Kidney (tissue), 14 donors: ENCODE data around the gene THADA. TPM values are rescaled to one million over a fixed set of nuclear protein-coding genes. Genes with fewer than 3 reads are reported as not detected.

Experiments
- DNase-seq, 5 donors: peaks; one replicate each; pipeline ENCODE4 v3.0.0-alpha.2; 2013 to 2020
- FAIRE-seq: peaks from 2 replicates; lab custom pipeline; 2012; peaks lifted over from hg19 to GRCh38; lab: Jason Lieb, UNC
- H3K27ac ChIP-seq, 2 donors: one replicate each; pipeline ENCODE4 v1.7.0; 2013; ENCODE audit warnings: low read depth in 2 of 2, low read length in 2 of 2, inconsistent platforms in 1 of 2
- H3K27me3 ChIP-seq: one replicate; pipeline ENCODE4 v1.7.1; 2013; ENCODE audit warnings: low read length, inconsistent platforms; ENCODE audit not compliant: control insufficient read depth, insufficient read depth
- H3K36me3 ChIP-seq, 3 donors: one replicate each; pipeline versions ENCODE4 v1.7.0 to v1.7.1; 2013; ENCODE audit warnings: low read length in 3 of 3, control low read depth in 1 of 3, inconsistent platforms in 1 of 3; ENCODE audit not compliant: insufficient read depth in 3 of 3, control insufficient read depth in 2 of 3
- H3K4me1 ChIP-seq, 3 donors: one replicate each; pipeline versions ENCODE4 v1.7.0 to v1.7.1; 2013; ENCODE audit warnings: low read length in 3 of 3, inconsistent platforms in 1 of 3, low read depth in 1 of 3; ENCODE audit not compliant: control insufficient read depth in 2 of 3, insufficient read depth in 2 of 3
- H3K4me3 ChIP-seq, 3 donors: one replicate each; pipeline versions ENCODE4 v1.7.0 to v1.8.1; 2013; ENCODE audit warnings: low read length in 3 of 3, control low read depth in 1 of 3, inconsistent platforms in 1 of 3
- H3K9ac ChIP-seq, 3 donors: one replicate each; pipeline versions ENCODE4 v1.7.0 to v1.7.1; 2013; ENCODE audit warnings: low read length in 3 of 3, control low read depth in 1 of 3, inconsistent platforms in 1 of 3
- H3K9me3 ChIP-seq, 3 donors: one replicate each; pipeline versions ENCODE4 v1.7.0 to v1.7.1; 2013; ENCODE audit warnings: low read length in 3 of 3, control low read depth in 1 of 3, inconsistent platforms in 1 of 3; ENCODE audit not compliant: control insufficient read depth in 2 of 3, insufficient read depth in 1 of 3
- intact Hi-C: fragments of 100-400 bp; cut with DNase I; formaldehyde crosslinking; loops from one replicate; pipeline ENCODE4 v1.11.1; 2022
- polyA plus RNA-seq: library from polyadenylated mRNA; stranded (reverse); fragments of 350-450 nt; fragmentation: Illumina TruSeq; extraction: RNeasy Lipid Tissue Mini Kit (QIAGEN cat#74804); gene quantifications from one replicate; pipeline ENCODE4 v1.2.3, GENCODE V29; 2014; ENCODE audit warnings: low read depth, low replicate concordance; ENCODE audit not compliant: insufficient read depth
- total RNA-seq: library from RNA; stranded (reverse); fragmentation: NEBNext Ultra II Directional; extraction: Animal tissue kit (Norgen Biotek cat#: 25700); gene quantifications from one replicate; pipeline ENCODE4 v1.2.1, GENCODE V29; 2021
- TF ChIP-seq, protein P1 (sequence below): IDR thresholded peaks from 3 replicates; pipeline ENCODE4 v1.5.1; 2012; ENCODE audit warnings: mild to moderate bottlenecking, moderate library complexity, borderline replicate concordance; ENCODE audit not compliant: insufficient read depth; ENCODE audit errors: extremely low read depth
- donor health status: control.
- donor health status: control.
- donor health status: control.
- donor health status: control.
- donor health status: control.
- donor health status: DM: yes; HTN: yes; CAD: no.
- donor health status: Normal renal cell carcinoma (clear cell type).

Gene THADA
- total and polyA plus RNA-seq, 2 donors from 2014 or later, result 21.4 to 45.1 TPM

DNA sequence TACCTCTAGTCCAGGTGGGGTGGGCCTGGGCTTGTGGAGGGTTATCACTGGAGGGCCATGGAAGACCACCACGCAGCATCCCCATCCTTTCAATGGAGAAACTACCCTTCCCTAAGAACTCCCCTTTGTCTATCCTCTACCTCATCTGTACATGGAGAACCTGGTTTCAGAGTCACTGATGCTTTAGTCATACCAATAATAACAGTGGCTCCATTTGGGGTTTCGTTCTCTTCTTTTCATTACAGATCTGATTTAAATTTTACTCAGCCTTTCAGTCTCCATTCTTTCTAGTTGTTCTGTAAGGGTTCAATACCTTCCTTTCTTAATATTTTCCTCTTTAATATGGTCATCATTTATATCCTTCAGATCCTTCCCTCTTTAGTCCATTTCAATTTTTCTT, 314.8 kb downstream of the THADA start:
- DNase-seq, result no peak

DNA sequence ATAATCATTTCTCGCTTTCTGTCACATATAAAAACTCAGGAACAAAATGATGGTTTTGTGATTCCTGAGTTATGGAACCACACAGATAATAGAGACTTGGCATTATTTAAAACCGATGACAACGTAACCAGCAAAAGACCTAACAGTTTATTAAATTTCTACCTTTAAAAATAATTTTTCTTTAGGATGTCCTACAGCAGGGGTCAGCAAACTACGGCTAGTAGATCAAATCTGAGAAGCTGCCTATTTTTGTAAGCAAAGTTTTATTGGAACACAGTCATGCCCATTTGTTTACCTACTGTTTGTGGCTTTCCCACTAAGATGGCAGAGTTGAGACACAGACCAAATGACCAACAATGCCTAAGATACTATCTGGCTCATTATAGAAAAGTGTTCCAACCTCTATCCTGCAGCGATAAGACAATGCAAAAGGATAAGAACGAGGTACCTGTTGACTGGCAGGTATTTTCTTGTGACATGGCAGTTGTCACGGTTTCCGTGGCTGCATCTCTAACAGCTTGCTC, 316.5 kb downstream of the THADA start:
- TF ChIP-seq, protein P1, sequence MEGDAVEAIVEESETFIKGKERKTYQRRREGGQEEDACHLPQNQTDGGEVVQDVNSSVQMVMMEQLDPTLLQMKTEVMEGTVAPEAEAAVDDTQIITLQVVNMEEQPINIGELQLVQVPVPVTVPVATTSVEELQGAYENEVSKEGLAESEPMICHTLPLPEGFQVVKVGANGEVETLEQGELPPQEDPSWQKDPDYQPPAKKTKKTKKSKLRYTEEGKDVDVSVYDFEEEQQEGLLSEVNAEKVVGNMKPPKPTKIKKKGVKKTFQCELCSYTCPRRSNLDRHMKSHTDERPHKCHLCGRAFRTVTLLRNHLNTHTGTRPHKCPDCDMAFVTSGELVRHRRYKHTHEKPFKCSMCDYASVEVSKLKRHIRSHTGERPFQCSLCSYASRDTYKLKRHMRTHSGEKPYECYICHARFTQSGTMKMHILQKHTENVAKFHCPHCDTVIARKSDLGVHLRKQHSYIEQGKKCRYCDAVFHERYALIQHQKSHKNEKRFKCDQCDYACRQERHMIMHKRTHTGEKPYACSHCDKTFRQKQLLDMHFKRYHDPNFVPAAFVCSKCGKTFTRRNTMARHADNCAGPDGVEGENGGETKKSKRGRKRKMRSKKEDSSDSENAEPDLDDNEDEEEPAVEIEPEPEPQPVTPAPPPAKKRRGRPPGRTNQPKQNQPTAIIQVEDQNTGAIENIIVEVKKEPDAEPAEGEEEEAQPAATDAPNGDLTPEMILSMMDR, result no peak
- Histone ChIP-seq H3K27ac (peak overlapping the region in 1 of 2 donors; percentile 40), H3K27me3 (no peaks in the 10 kb centered on the region), H3K9ac (no peak overlapping the region), H3K9me3 (no peaks in the 10 kb centered on the region), H3K4me1 (peaks cover 0 to 32% (median 18%) of the 10 kb centered on the region in 3 donors), H3K36me3 (peaks cover 0 to 11% (median 3%) of the 10 kb centered on the region in 3 donors), H3K4me3 (no peak overlapping the region)
- intact Hi-C loops, result no loop called here
- FAIRE-seq, result no peak
- no peak for DNase-seq

More for the DNA sequence above, 314.8 kb downstream of the THADA start:
- no peak overlapping the region for H3K4me3 ChIP-seq
- intact Hi-C loops, result no loop called here
- no peaks in the 10 kb centered on the region for H3K27me3 ChIP-seq
- no peak overlapping the region for H3K9ac ChIP-seq
- no peak overlapping the region for H3K27ac ChIP-seq
- H3K9me3 ChIP-seq, result no peaks in the 10 kb centered on the region
- FAIRE-seq, result no peak
- peaks cover 0 to 22% (median 13%) of the 10 kb centered on the region in 3 donors for H3K4me1 ChIP-seq
- TF ChIP-seq, protein P1, result no peak
- peaks cover 3 to 20% (median 4%) of the 10 kb centered on the region in 3 donors for H3K36me3 ChIP-seq

DNA sequence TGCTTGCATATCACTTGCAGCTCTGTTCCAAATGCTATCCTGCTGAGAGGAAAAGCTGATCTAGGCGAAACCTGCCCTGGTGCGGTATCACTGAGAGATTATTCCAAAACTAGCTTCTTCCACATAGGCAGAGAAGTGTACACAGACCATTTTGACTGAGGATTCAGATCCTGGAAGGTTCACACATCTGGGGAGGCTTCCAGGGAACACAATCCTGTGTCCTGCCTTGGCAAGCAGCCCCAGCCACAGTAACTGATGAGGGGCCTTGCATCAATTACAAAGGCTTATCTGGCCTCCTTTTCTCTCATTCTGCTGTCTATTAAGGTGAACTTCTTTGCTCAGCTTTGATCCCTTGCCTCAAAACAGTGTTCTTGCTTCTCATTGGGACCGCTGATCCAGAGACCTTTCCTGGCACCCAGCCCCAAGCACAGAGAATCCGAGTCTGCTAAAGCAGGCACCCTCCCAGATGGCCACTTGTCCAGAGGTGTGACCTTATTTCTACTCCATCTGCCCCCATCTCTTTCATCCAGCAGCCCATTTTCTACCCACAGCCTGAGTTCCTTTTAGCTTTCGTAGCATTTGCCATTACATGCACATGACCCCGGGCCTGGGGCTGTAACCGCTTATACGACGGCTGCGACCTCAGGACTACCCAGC, 317.1 kb downstream of the THADA start:
- no peak for DNase-seq
- H3K9ac ChIP-seq, result no peak overlapping the region
- TF ChIP-seq, protein P1, result no peak
- H3K9me3 ChIP-seq, result no peaks in the 10 kb centered on the region
- peak overlapping the region; percentile 13 to 40 for H3K27ac ChIP-seq
- intact Hi-C loops, result no loop called here
- no peaks in the 10 kb centered on the region for H3K27me3 ChIP-seq
- H3K4me3 ChIP-seq, result no peak overlapping the region
- H3K36me3 ChIP-seq, result peaks cover 0 to 11% (median 3%) of the 10 kb centered on the region in 3 donors
- no peak for FAIRE-seq
- H3K4me1 ChIP-seq, result peaks cover 3 to 32% (median 24%) of the 10 kb centered on the region in 3 donors
